Testis (tissue), 2 donors: ENCODE measurements around the gene KCNK5.

Source experiments
- POLR2A ChIP-seq: fragments of 450-650 bp; IDR thresholded peaks from one replicate; pipeline ENCODE4 v1.6.1; 2017; ENCODE audit warnings: antibody characterized with exemption, mild to moderate bottlenecking, moderate library complexity
- TF ChIP-seq, protein P1 (sequence below), 3 experiments: fragments of 450-650 bp in 2 of 3; fragments of 200-600 bp in 1 of 3; sonication (generic) in 1 of 3; IDR thresholded peaks; one replicate each; pipeline ENCODE4 v1.5.1; 2016 to 2019; ENCODE audit warnings: antibody characterized with exemption in 3 of 3, mild to moderate bottlenecking in 2 of 3, moderate library complexity in 1 of 3

DNA sequence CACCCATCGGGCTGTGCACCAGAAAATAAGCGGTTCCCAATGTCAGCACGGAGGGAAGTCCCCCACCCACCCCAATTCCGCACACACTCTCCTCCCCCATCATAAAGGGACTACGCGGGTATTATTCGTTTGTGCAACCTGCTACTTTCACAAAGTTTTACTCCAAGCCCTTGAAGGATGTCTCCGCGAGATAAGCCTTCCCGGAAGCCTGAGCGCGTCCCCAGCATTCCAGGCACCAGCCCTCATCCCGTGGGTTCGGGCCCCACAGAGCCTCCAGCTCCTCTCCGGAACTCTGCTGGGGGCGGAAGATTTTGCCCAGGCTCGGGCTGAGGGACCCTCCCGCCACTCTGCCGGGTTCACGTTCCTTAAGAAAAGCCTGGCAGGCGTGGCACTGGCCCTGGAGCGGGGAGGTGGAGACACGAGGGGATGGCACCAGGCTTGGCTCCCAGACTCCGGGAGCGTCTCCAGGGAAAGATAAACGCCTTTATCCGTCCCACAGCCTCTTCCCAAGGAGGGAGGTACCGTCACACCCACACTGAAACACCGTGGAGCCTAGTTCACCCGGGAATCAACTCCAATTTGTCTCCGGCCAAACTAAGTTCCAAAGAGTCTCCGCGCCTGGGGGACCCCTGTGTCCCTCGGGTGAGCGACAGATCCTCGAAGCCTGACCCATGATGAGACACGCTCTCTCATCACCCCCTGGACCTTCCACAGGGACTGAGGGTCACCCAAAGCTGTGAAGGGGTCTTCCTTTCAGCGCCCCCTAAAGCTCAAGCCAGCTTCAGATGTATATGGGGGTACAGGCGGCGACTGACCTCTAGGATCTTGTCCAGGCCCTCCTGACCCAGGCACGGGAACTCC lies 934 bp downstream of the KCNK5 start:
- TF ChIP-seq, protein P1, sequence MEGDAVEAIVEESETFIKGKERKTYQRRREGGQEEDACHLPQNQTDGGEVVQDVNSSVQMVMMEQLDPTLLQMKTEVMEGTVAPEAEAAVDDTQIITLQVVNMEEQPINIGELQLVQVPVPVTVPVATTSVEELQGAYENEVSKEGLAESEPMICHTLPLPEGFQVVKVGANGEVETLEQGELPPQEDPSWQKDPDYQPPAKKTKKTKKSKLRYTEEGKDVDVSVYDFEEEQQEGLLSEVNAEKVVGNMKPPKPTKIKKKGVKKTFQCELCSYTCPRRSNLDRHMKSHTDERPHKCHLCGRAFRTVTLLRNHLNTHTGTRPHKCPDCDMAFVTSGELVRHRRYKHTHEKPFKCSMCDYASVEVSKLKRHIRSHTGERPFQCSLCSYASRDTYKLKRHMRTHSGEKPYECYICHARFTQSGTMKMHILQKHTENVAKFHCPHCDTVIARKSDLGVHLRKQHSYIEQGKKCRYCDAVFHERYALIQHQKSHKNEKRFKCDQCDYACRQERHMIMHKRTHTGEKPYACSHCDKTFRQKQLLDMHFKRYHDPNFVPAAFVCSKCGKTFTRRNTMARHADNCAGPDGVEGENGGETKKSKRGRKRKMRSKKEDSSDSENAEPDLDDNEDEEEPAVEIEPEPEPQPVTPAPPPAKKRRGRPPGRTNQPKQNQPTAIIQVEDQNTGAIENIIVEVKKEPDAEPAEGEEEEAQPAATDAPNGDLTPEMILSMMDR (IDR thresholded peaks at IDR 0.05), result no peak
- no peak for TF ChIP-seq POLR2A
